Ecto neural progenitor cell (in vitro differentiated cells): ENCODE measurements around the gene FAM217A.

Experiments
- DNase-seq: peaks from one replicate; pipeline ENCODE4 v3.0.0-alpha.2; 2018; ENCODE audit warnings: low spot score

FAM217A gene

DNA sequence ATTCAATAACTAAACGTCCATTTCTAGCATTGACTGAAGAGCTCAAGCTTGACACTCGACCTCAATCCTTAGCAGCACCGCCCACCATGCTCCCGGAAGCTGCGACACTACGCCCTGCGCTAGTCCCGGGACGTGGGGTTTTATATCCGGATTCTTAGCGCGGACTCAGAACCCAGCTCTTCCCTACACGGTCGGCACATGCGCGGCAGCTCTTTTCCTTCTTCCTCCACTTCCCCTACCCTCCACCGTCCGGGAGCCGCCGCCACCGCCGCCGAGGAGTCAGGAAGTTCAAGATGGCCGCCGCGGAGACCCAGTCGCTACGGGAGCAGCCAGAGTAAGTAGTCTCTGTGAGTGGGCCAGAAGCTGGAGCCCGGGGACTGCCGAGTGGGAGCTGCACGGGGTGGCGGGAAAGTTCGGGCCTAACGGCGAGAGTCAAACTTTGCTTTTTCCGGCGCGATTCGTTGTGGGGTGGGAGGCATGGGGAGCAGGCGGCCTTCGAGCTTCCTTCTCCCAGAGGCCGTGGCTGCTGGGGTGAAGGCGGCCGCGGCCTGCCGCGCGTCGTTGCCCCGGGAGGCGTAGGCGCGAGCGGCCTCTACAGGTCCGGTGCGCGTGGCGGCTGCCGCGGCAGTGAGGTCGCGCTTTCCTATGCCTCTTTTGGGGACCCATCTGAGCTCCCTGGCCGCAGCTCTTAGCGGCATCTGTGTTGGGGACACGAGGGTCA is 57.6 kb downstream of the FAM217A start:
- peak; percentile 95 for DNase-seq

DNA sequence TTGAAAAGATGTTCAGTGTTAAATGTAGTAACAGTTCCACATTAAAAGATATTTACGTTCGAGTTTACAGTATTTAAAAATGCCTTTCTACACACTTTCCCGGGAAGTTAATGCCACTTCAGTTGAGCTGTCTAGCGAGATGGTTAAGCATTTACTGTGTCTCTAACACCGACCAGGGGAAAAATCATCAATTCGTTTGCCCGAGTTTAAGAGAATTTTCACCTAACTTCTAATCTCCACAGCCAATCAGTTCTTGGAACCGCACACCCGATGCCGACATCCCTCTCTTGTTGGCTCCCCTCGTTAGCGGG is 58.2 kb downstream of the FAM217A start:
- DNase-seq, result no peak

DNA sequence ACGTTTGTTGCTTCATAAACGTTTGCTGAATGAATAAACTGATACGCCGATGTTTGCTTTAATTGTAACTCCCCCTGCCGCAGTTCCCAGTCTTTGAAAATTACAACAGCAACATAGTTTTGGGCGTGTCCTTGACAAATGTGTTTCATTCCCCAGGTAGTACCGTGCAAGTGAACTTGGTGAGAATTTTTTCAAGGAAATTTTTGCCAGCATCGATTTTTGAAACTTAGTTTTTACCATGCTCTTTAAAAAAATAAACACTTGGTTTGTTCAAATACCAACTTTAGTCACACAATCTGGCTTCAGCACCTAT is 60.1 kb downstream of the FAM217A start:
- DNase-seq, result no peak
